Tibial artery (tissue), 4 donors: ENCODE measurements around the gene PRSS22.

ENCODE experiments used
- DNase-seq, 2 donors: peaks; one replicate each; pipeline ENCODE4 v3.0.0-alpha.2; 2019
- H3K27ac ChIP-seq, 2 donors: fragments of 200-600 bp; sonication (generic) in 1 of 2; 1 replicate in 1 of 2; 2 replicates in 1 of 2; pipeline ENCODE4 v1.5.1; 2018 to 2019; ENCODE audit warnings: mild to moderate bottlenecking in 1 of 2
- H3K27me3 ChIP-seq, 2 donors: fragments of 200-600 bp; sonication (generic) in 1 of 2; one replicate each; pipeline versions ENCODE4 v1.5.1 to v1.6.0; 2016 to 2019
- H3K36me3 ChIP-seq, 3 donors: fragments of 200-600 bp; sonication (generic) in 2 of 3; one replicate each; pipeline ENCODE4 v1.5.1; 2016 to 2019; ENCODE audit warnings: mild to moderate bottlenecking in 2 of 3
- H3K4me1 ChIP-seq, 4 donors: fragments of 200-600 bp; sonication (generic) in 2 of 4; 1 replicate in 3 of 4; 2 replicates in 1 of 4; pipeline ENCODE4 v1.5.1; 2016 to 2019
- H3K4me3 ChIP-seq, 2 donors: fragments of 200-600 bp; sonication (generic) in 1 of 2; 1 replicate in 1 of 2; 2 replicates in 1 of 2; pipeline ENCODE4 v1.5.1; 2018 to 2019; ENCODE audit warnings: mild to moderate bottlenecking in 2 of 2
- H3K9me3 ChIP-seq, 3 donors: fragments of 200-600 bp; sonication (generic) in 1 of 3; one replicate each; pipeline ENCODE4 v1.5.1; 2016 to 2019
- intact Hi-C: fragments of 100-400 bp; cut with DNase I; formaldehyde crosslinking; loops from one replicate; pipeline ENCODE4 v1.15.0; 2023; ENCODE audit warnings: low total_unique reads
- TF ChIP-seq, protein P1 (sequence below), 2 experiments: fragments of 200-600 bp in 1 of 2; fragments of 450-650 bp in 1 of 2; IDR thresholded peaks; one replicate each; pipeline ENCODE4 v1.5.1; 2017 to 2019; ENCODE audit warnings: antibody characterized with exemption in 2 of 2, mild to moderate bottlenecking in 1 of 2, moderate library complexity in 1 of 2

PRSS22 gene

DNA sequence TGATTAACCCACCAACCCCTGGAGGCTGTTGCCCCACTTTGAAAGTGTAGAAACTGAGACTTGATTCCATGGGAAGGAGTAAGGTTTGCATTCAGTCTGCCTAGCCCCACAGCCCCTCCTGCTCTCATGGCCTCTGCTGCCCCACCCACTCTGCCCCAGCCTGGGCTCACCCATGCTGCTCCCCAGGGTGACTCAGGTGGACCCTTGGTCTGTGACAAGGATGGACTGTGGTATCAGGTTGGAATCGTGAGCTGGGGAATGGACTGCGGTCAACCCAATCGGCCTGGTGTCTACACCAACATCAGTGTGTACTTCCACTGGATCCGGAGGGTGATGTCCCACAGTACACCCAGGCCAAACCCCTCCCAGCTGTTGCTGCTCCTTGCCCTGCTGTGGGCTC, 53.2 kb downstream of the PRSS22 start:
- Histone ChIP-seq H3K27ac (no peak overlapping the region), H3K4me1 (no peaks in the 10 kb centered on the region), H3K9me3 (peaks cover 0 to 18% (median 13%) of the 10 kb centered on the region in 3 donors), H3K4me3 (no peak overlapping the region), H3K36me3 (no peaks in the 10 kb centered on the region), H3K27me3 (peaks cover 0 to 34% of the 10 kb centered on the region in 2 donors)
- intact Hi-C loops, result no loop called here
- DNase-seq, result no peak
- TF ChIP-seq, protein P1, sequence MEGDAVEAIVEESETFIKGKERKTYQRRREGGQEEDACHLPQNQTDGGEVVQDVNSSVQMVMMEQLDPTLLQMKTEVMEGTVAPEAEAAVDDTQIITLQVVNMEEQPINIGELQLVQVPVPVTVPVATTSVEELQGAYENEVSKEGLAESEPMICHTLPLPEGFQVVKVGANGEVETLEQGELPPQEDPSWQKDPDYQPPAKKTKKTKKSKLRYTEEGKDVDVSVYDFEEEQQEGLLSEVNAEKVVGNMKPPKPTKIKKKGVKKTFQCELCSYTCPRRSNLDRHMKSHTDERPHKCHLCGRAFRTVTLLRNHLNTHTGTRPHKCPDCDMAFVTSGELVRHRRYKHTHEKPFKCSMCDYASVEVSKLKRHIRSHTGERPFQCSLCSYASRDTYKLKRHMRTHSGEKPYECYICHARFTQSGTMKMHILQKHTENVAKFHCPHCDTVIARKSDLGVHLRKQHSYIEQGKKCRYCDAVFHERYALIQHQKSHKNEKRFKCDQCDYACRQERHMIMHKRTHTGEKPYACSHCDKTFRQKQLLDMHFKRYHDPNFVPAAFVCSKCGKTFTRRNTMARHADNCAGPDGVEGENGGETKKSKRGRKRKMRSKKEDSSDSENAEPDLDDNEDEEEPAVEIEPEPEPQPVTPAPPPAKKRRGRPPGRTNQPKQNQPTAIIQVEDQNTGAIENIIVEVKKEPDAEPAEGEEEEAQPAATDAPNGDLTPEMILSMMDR (IDR thresholded peaks at IDR 0.05), result no peak

DNA sequence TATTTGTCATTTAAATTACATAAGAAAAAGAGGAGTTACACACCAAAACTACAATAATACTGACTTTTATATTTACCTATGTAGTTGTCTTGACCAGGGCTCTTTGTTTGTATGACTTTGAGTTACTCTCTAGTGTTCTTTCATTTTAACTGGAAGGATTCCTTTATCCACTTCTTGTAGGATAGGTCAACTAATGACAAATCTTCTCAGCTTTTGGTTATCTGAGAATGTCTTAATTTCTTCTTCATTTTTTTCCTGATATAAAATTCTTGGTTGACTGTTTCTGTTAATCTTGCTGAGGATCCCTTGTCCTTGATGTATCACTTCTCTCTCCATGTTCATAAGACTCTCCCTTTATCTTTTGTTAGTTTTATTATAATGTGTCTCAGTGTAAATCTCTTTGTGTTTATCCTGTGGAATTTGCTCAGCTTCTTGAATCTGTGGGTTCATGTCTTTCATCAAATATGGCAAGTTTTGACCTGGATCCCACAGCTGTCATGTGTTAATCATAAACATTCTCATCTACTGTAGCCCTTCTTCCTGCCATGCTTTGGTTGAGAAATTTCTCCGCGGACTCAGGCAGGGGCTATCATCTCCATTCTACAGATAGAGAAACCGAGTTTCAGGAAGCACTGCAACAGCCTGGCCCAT, 54.3 kb downstream of the PRSS22 start:
- DNase-seq, result no peak
- Histone ChIP-seq H3K4me1 (no peaks in the 10 kb centered on the region), H3K4me3 (no peak overlapping the region), H3K27me3 (peaks cover 0 to 44% of the 10 kb centered on the region in 2 donors), H3K36me3 (no peaks in the 10 kb centered on the region), H3K9me3 (peaks cover 0 to 18% (median 13%) of the 10 kb centered on the region in 3 donors), H3K27ac (no peak overlapping the region)
- TF ChIP-seq, protein P1 (IDR thresholded peaks at IDR 0.05), result no peak
- intact Hi-C loops, result no loop called here
